GM20000 (cell line): ENCODE measurements around the gene ALX3.

ENCODE experiments used
- DNase-seq: peaks from one replicate; pipeline ENCODE4 v3.0.0; 2012; ENCODE audit warnings: low spot score
- TF ChIP-seq, protein P1 (sequence below): IDR thresholded peaks from 2 replicates; pipeline ENCODE4 v1.5.1; 2012; ENCODE audit warnings: mild to moderate bottlenecking, control low read depth; ENCODE audit errors: extremely low read depth, missing control alignments

ALX3 gene

GRCh38 chr1:110050602-110051261 is 19.7 kb downstream of the ALX3 start:
- TF ChIP-seq, protein P1, sequence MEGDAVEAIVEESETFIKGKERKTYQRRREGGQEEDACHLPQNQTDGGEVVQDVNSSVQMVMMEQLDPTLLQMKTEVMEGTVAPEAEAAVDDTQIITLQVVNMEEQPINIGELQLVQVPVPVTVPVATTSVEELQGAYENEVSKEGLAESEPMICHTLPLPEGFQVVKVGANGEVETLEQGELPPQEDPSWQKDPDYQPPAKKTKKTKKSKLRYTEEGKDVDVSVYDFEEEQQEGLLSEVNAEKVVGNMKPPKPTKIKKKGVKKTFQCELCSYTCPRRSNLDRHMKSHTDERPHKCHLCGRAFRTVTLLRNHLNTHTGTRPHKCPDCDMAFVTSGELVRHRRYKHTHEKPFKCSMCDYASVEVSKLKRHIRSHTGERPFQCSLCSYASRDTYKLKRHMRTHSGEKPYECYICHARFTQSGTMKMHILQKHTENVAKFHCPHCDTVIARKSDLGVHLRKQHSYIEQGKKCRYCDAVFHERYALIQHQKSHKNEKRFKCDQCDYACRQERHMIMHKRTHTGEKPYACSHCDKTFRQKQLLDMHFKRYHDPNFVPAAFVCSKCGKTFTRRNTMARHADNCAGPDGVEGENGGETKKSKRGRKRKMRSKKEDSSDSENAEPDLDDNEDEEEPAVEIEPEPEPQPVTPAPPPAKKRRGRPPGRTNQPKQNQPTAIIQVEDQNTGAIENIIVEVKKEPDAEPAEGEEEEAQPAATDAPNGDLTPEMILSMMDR, result no peak
- DNase-seq, result no peak

GRCh38 chr1:110049801-110050601 is 20.5 kb downstream of the ALX3 start:
- DNase-seq, result no peak
- TF ChIP-seq, protein P1, result no peak

DNA sequence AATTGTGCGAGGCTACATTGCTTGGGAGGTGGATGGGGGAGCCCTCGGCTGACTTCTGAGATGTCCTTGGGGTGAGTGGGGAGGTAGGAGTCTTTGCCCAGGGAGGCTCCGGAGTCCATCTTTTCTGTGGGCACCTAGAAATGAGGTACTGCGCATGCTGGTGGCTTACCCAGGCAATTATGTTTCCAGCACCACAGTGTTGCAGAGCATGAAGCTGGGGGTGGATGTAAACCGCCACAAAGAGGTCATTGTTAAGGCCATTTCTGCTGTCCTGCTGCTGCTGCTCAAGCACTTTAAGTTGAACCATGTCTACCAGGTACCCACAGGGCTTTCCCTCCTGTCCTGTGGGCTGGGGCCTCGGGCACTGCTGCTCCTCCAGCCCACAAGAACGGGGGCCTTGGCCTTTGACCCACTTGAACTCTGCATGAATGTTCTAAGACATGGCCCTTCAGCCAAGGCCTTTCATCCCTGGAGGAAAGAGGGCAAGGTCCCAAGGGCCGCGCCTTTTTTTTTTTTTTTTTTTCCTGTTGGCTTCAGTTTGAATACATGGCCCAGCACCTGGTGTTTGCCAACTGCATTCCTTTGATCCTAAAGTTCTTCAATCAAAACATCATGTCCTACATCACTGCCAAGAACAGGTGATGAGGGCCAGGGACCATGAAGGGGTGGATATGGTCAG is 21.4 kb downstream of the ALX3 start:
- TF ChIP-seq, protein P1, result no peak
- no peak for DNase-seq

DNA sequence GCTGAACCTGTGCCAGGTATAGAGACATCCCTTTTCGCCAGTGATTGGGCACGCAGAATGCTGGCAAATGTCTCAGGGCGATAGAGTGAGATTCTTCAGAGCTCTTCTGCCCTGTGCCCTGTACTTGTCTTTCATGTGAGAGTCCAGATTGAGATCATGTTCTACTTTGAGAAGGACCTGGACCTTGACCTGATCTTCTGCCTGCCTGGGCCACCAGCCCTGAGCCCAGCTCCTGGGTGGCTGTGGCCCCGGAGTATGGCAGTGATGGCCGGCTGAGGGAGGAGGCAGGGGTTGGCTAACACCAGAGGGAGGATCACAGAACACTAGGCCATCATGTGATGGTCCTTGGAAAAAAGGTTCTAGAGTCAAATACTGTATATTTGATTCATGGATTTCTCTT is 22.2 kb downstream of the ALX3 start:
- DNase-seq, result no peak
- TF ChIP-seq, protein P1, result no peak

DNA sequence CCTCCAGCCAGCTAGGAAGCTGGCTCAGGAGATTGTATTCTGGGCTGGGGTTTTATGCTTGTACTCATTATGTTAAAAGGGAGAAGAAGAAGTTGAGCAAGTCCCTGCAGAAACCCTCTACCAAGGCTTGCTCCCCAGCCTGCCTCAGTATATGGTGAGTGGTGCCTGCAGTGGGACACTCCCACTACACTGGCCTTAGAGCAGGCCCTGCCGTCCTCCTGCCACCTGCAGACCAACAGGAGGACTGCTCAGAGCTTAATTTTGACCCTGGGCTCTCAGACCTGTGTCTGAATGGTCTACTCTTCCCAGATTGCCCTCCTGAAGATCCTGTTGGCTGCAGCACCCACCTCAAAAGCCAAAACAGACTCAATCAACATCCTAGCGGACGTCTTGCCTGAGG is 23.0 kb downstream of the ALX3 start:
- DNase-seq, result no peak
- TF ChIP-seq, protein P1, result no peak

DNA sequence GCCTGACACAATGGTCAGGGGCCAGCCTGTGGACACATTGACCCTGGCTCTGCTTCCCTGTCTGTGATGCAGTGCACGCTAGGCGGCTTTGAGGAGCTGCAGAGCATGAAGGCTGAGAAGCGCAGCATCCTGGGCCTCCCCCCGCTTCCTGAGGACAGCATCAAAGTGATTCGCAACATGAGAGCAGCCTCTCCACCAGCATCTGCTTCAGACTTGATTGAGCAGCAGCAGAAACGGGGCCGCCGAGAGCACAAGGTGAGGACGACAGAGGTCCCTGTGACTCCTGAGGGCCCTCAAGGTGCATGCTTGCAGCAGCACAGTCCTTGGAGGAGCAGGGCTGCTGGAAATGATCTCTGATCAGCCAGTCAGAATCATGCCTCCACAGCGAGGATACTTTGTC is 27.5 kb downstream of the ALX3 start:
- no peak for DNase-seq
- TF ChIP-seq, protein P1, result no peak

- DNase-seq, result no peak
- TF ChIP-seq, protein P1, result no peak
These were observed 29.9 kb downstream of the ALX3 start for GRCh38 chr1:110040548-110040947.
